Activated T-helper 2 cell treated with anti-CD3 and anti-CD28 coated beads, Interferon-gamma antibody, Interleukin-2, Interleukin-4, amounts not matched to agents 10 μg/mL and 5 μg/mL and 100 μg/mL, durations not matched to agents 14 hours and 24 hours and 36 hours (primary cell): ENCODE results near the gene STK25. TPM values are rescaled to one million over a fixed set of nuclear protein-coding genes. Genes with fewer than 3 reads are reported as not detected.
"Not testable (repeated sequence)": the region's sequence is repeated elsewhere in the genome, so short reads cannot be mapped to it uniquely, and the experiment has no call there.

ENCODE experiments used
- DNase-seq: peaks from one replicate; pipeline ENCODE4 v3.0.0; 2021; ENCODE audit warnings: low spot score
- H3K27ac Mint-ChIP-seq: one replicate; pipeline ENCODE4 v1.8.0; 2021; ENCODE audit warnings: mixed read lengths
- H3K27me3 Mint-ChIP-seq: one replicate; pipeline ENCODE4 v1.8.0; 2021; ENCODE audit warnings: low read depth, mixed read lengths
- H3K36me3 Mint-ChIP-seq: one replicate; pipeline ENCODE4 v1.8.0; 2021; ENCODE audit warnings: low read depth, mixed read lengths
- H3K4me1 Mint-ChIP-seq: one replicate; pipeline ENCODE4 v1.8.0; 2021; ENCODE audit warnings: low read depth, mixed read lengths
- H3K4me3 Mint-ChIP-seq: one replicate; pipeline ENCODE4 v1.8.0; 2021; ENCODE audit warnings: low read depth, mild to moderate bottlenecking, moderate library complexity, mixed read lengths
- H3K9me3 Mint-ChIP-seq: one replicate; pipeline ENCODE4 v1.8.0; 2021; ENCODE audit warnings: mixed read lengths
- intact Hi-C: fragments of 100-400 bp; cut with micrococcal nuclease; formaldehyde crosslinking; loops from one replicate; pipeline ENCODE4 v1.15.1; 2023
- total RNA-seq: library from RNA; stranded (reverse); gene quantifications from 2 replicates; pipeline ENCODE4 v1.2.3, GENCODE V29; 2022

STK25 gene
- total RNA-seq, 1 donor from 2014 or later = 116 TPM

- no peak overlapping the region for H3K4me3 Mint-ChIP-seq
- no peaks in the 10 kb centered on the region for H3K36me3 Mint-ChIP-seq
- intact Hi-C loops = no loop called here
- H3K27ac Mint-ChIP-seq = no peak overlapping the region
- no peaks in the 10 kb centered on the region for H3K4me1 Mint-ChIP-seq
- DNase-seq = no peak
- no peaks in the 10 kb centered on the region for H3K9me3 Mint-ChIP-seq
- H3K27me3 Mint-ChIP-seq = peaks cover 6% of the 10 kb centered on the region
These were observed 26.5 kb upstream of the STK25 start for GRCh38 chr2:241534701-241535375.

- no peaks in the 10 kb centered on the region for H3K4me1 Mint-ChIP-seq
- no peak for DNase-seq
- intact Hi-C loops = no loop called here
- H3K27ac Mint-ChIP-seq = no peak overlapping the region
- no peak overlapping the region for H3K4me3 Mint-ChIP-seq
- H3K9me3 Mint-ChIP-seq = no peaks in the 10 kb centered on the region
- no peaks in the 10 kb centered on the region for H3K36me3 Mint-ChIP-seq
- H3K27me3 Mint-ChIP-seq = peaks cover 6% of the 10 kb centered on the region
These were observed 25.9 kb upstream of the STK25 start for GRCh38 chr2:241534293-241534692.

GRCh38 chr2:241532733-241533601 is 24.6 kb upstream of the STK25 start:
- H3K4me1 Mint-ChIP-seq = no peaks in the 10 kb centered on the region
- H3K27ac Mint-ChIP-seq = no peak overlapping the region
- intact Hi-C loops = no loop called here
- H3K9me3 Mint-ChIP-seq = no peaks in the 10 kb centered on the region
- H3K27me3 Mint-ChIP-seq = peaks cover 3% of the 10 kb centered on the region
- no peak for DNase-seq
- no peak overlapping the region for H3K4me3 Mint-ChIP-seq
- H3K36me3 Mint-ChIP-seq = no peaks in the 10 kb centered on the region

GRCh38 chr2:241532168-241532567 is 23.8 kb upstream of the STK25 start:
- no peak overlapping the region for H3K27ac Mint-ChIP-seq

GRCh38 chr2:241531161-241531722 is 22.9 kb upstream of the STK25 start:
- Mint-ChIP-seq H3K27ac (no peak overlapping the region), H3K27me3 (peaks cover 1% of the 10 kb centered on the region), H3K4me1 (no peaks in the 10 kb centered on the region), H3K4me3 (no peak overlapping the region), H3K9me3 (peaks cover 3% of the 10 kb centered on the region), H3K36me3 (no peaks in the 10 kb centered on the region)
- DNase-seq = no peak
- intact Hi-C loops = no loop called here

More at GRCh38 chr2:241532168-241532567, 23.8 kb upstream of the STK25 start:
- Mint-ChIP-seq H3K4me3 (no peak overlapping the region), H3K9me3 (no peaks in the 10 kb centered on the region), H3K4me1 (no peaks in the 10 kb centered on the region), H3K36me3 (no peaks in the 10 kb centered on the region), H3K27me3 (peaks cover 3% of the 10 kb centered on the region)
- DNase-seq = no peak
- intact Hi-C loops = no loop called here

- intact Hi-C loops = no loop called here
- Mint-ChIP-seq H3K36me3 (no peaks in the 10 kb centered on the region), H3K9me3 (peaks cover 5% of the 10 kb centered on the region), H3K4me1 (no peaks in the 10 kb centered on the region), H3K27ac (no peak overlapping the region), H3K27me3 (no peaks in the 10 kb centered on the region), H3K4me3 (no peak overlapping the region)
- no peak for DNase-seq
These were observed 22.2 kb upstream of the STK25 start for GRCh38 chr2:241530571-241530970.

GRCh38 chr2:241525818-241526780 is 17.7 kb upstream of the STK25 start:
- DNase-seq, H3K4me1 Mint-ChIP-seq, intact Hi-C loops, H3K9me3 Mint-ChIP-seq, H3K4me3 Mint-ChIP-seq, H3K36me3 Mint-ChIP-seq, H3K27me3 Mint-ChIP-seq, H3K27ac Mint-ChIP-seq: not testable (repeated sequence)

GRCh38 chr2:241522477-241522876 is 14.1 kb upstream of the STK25 start:
- Mint-ChIP-seq H3K36me3 (no peaks in the 10 kb centered on the region), H3K4me1 (no peaks in the 10 kb centered on the region), H3K9me3 (peaks cover 7% of the 10 kb centered on the region), H3K4me3 (no peak overlapping the region), H3K27me3 (peaks cover 3% of the 10 kb centered on the region), H3K27ac (no peak overlapping the region)
- DNase-seq = no peak
- intact Hi-C loops = no loop called here

GRCh38 chr2:241519669-241520068 is 11.3 kb upstream of the STK25 start:
- peaks cover 7% of the 10 kb centered on the region for H3K9me3 Mint-ChIP-seq
- peaks cover 14% of the 10 kb centered on the region for H3K4me1 Mint-ChIP-seq
- DNase-seq = no peak
- no peak overlapping the region for H3K4me3 Mint-ChIP-seq
- H3K36me3 Mint-ChIP-seq = no peaks in the 10 kb centered on the region
- intact Hi-C loops = no loop called here
- H3K27me3 Mint-ChIP-seq = peaks cover 3% of the 10 kb centered on the region
- no peak overlapping the region for H3K27ac Mint-ChIP-seq

GRCh38 chr2:241517297-241517696 is 8.9 kb upstream of the STK25 start:
- H3K36me3 Mint-ChIP-seq = no peaks in the 10 kb centered on the region
- peaks cover under 1% of the 10 kb centered on the region for H3K27me3 Mint-ChIP-seq
- H3K4me3 Mint-ChIP-seq = no peak overlapping the region
- no peak for DNase-seq
- intact Hi-C loops = no loop called here
- peaks cover 7% of the 10 kb centered on the region for H3K9me3 Mint-ChIP-seq
- H3K27ac Mint-ChIP-seq = peak overlapping the region; percentile 19
- peaks cover 15% of the 10 kb centered on the region for H3K4me1 Mint-ChIP-seq

GRCh38 chr2:241516520-241516965 is 8.2 kb upstream of the STK25 start:
- H3K36me3 Mint-ChIP-seq = no peaks in the 10 kb centered on the region
- H3K27ac Mint-ChIP-seq = peak overlapping the region; percentile 14
- no peaks in the 10 kb centered on the region for H3K27me3 Mint-ChIP-seq
- peaks cover 7% of the 10 kb centered on the region for H3K9me3 Mint-ChIP-seq
- peaks cover 15% of the 10 kb centered on the region for H3K4me1 Mint-ChIP-seq
- intact Hi-C loops = no loop called here
- H3K4me3 Mint-ChIP-seq = no peak overlapping the region
- DNase-seq = no peak

- DNase-seq = no peak
- H3K36me3 Mint-ChIP-seq = no peaks in the 10 kb centered on the region
- H3K4me3 Mint-ChIP-seq = no peak overlapping the region
- intact Hi-C loops = no loop called here
- peaks cover 7% of the 10 kb centered on the region for H3K9me3 Mint-ChIP-seq
- peaks cover 15% of the 10 kb centered on the region for H3K4me1 Mint-ChIP-seq
- peak overlapping the region; percentile 76 for H3K27ac Mint-ChIP-seq
- peaks cover 4% of the 10 kb centered on the region for H3K27me3 Mint-ChIP-seq
These were observed 6.8 kb upstream of the STK25 start for GRCh38 chr2:241514986-241515737.
